OCI-LY7 (cell line): ENCODE data around the gene HSF2BP.
"Not testable (repeated sequence)": the region's sequence is repeated elsewhere in the genome, so short reads cannot be mapped to it uniquely, and the experiment has no call there.

ENCODE experiments used
- CTCF ChIP-seq: fragments of 200-600 bp; sonication (generic); conservative IDR thresholded peaks from 2 replicates; pipeline ENCODE4 v1.5.1; 2014; ENCODE audit warnings: mild to moderate bottlenecking, antibody characterized with exemption, low read length, moderate library complexity, mixed read lengths
- EZH2phosphoT487 ChIP-seq: fragments of 200-600 bp; sonication (generic); IDR thresholded peaks from 2 replicates; pipeline ENCODE4 v1.6.1; 2018; ENCODE audit warnings: low read depth, borderline replicate concordance, mild to moderate bottlenecking, mixed run types, antibody characterized with exemption, low read length, moderate library complexity, mixed read lengths

- not testable (repeated sequence) for TF ChIP-seq CTCF, EZH2phosphoT487
These were observed 118.7 kb downstream of the HSF2BP start for GRCh38 chr21:43540561-43540960.
